Loucy (cell line): Measurements from ENCODE around the gene CUX1.

ENCODE experiments used
- H2AFZ ChIP-seq: fragments of 200-600 bp; sonication (generic); 2 replicates; pipeline ENCODE4 v1.6.0; 2016; ENCODE audit warnings: antibody characterized with exemption, mild to moderate bottlenecking, low read length, moderate library complexity
- H3F3A ChIP-seq: fragments of 200-600 bp; 2 replicates; pipeline ENCODE4 v1.6.0; 2016; ENCODE audit warnings: antibody characterized with exemption, low read depth, mild to moderate bottlenecking
- H3K27me3 ChIP-seq: fragments of 200-600 bp; sonication (generic); 2 replicates; pipeline ENCODE4 v1.6.1; 2014; ENCODE audit warnings: low read length, mild to moderate bottlenecking; ENCODE audit not compliant: insufficient read depth, poor library complexity, severe bottlenecking
- H3K36me3 ChIP-seq: fragments of 200-600 bp; sonication (generic); 2 replicates; pipeline ENCODE4 v1.6.1; 2016; ENCODE audit warnings: low read length; ENCODE audit not compliant: insufficient read depth
- H3K4me1 ChIP-seq: fragments of 200-600 bp; sonication (generic); 2 replicates; pipeline ENCODE4 v1.5.1; 2014; ENCODE audit warnings: low read length, mild to moderate bottlenecking; ENCODE audit not compliant: insufficient read depth, poor library complexity, severe bottlenecking
- H3K4me2 ChIP-seq: fragments of 200-600 bp; sonication (generic); 2 replicates; pipeline ENCODE4 v1.6.0; 2014; ENCODE audit warnings: antibody characterized with exemption, low read length, low read depth, mild to moderate bottlenecking; ENCODE audit not compliant: poor library complexity, severe bottlenecking
- H3K4me3 ChIP-seq: fragments of 200-600 bp; sonication (generic); 2 replicates; pipeline ENCODE4 v1.5.1; 2014; ENCODE audit warnings: low read length, mild to moderate bottlenecking, mixed read lengths; ENCODE audit not compliant: poor library complexity, severe bottlenecking
- H3K79me2 ChIP-seq: fragments of 200-600 bp; sonication (generic); 2 replicates; pipeline ENCODE4 v1.6.1; 2014; ENCODE audit warnings: low read length; ENCODE audit not compliant: insufficient read depth
- H3K9ac ChIP-seq: fragments of 200-600 bp; sonication (generic); 2 replicates; pipeline ENCODE4 v1.6.0; 2014; ENCODE audit warnings: mild to moderate bottlenecking, low read depth, low read length, moderate library complexity; ENCODE audit not compliant: poor library complexity, severe bottlenecking
- H3K9me2 ChIP-seq: fragments of 200-600 bp; sonication (generic); replicated peaks from 2 replicates; pipeline ENCODE4 v1.6.1; 2016; ENCODE audit warnings: low read depth, low read length, mixed read lengths
- H3K9me3 ChIP-seq: fragments of 200-600 bp; sonication (generic); 2 replicates; pipeline ENCODE4 v1.6.1; 2014; ENCODE audit warnings: mild to moderate bottlenecking, antibody characterized with exemption, low read length, low read depth; ENCODE audit not compliant: insufficient read depth
- H4K20me1 ChIP-seq: fragments of 200-600 bp; sonication (generic); 2 replicates; pipeline ENCODE4 v1.6.0; 2014; ENCODE audit warnings: antibody characterized with exemption, low read length, mild to moderate bottlenecking; ENCODE audit not compliant: insufficient read depth, poor library complexity, severe bottlenecking
- CTCF ChIP-seq: fragments of 200-600 bp; sonication (generic); conservative IDR thresholded peaks from 2 replicates; pipeline ENCODE4 v1.5.1; 2014; ENCODE audit warnings: mild to moderate bottlenecking, antibody characterized with exemption, low read length
- EZH2phosphoT487 ChIP-seq: fragments of 200-600 bp; IDR thresholded peaks from 2 replicates; pipeline ENCODE4 v1.6.1; 2018; ENCODE audit warnings: antibody characterized with exemption, mild to moderate bottlenecking, moderate library complexity, borderline replicate concordance

Gene CUX1

GRCh38 chr7:101926265-101926664 is 108.8 kb downstream of the CUX1 start:
- H3K9ac ChIP-seq = no peak overlapping the region
- peaks cover 93% of the 10 kb centered on the region for H3K79me2 ChIP-seq
- no peak overlapping the region for H3K4me3 ChIP-seq
- no peaks in the 10 kb centered on the region for H3K27me3 ChIP-seq
- no peaks in the 10 kb centered on the region for H3F3A ChIP-seq
- H2AFZ ChIP-seq = no peak overlapping the region
- H3K9me3 ChIP-seq = no peaks in the 10 kb centered on the region
- H3K4me1 ChIP-seq = no peaks in the 10 kb centered on the region
- H3K9me2 ChIP-seq = no peaks in the 10 kb centered on the region
- TF ChIP-seq EZH2phosphoT487 (no peak), CTCF (no peak)
- no peak overlapping the region for H3K4me2 ChIP-seq
- H3K36me3 ChIP-seq = peaks cover 16% of the 10 kb centered on the region; the same call in 1 of the 2 replicates
- H4K20me1 ChIP-seq = peaks cover 50% of the 10 kb centered on the region

GRCh38 chr7:101927389-101927788 is 110.0 kb downstream of the CUX1 start:
- no peaks in the 10 kb centered on the region for H3K9me3 ChIP-seq
- H3K9me2 ChIP-seq = no peaks in the 10 kb centered on the region
- H3K4me1 ChIP-seq = no peaks in the 10 kb centered on the region
- no peak overlapping the region for H3K9ac ChIP-seq
- no peak overlapping the region for H2AFZ ChIP-seq
- H4K20me1 ChIP-seq = peaks cover 49% of the 10 kb centered on the region
- no peak overlapping the region for H3K4me3 ChIP-seq
- H3K36me3 ChIP-seq = peaks cover 16% of the 10 kb centered on the region; the same call in 1 of the 2 replicates
- no peaks in the 10 kb centered on the region for H3K27me3 ChIP-seq
- TF ChIP-seq CTCF = no peak
- no peak for TF ChIP-seq EZH2phosphoT487
- no peaks in the 10 kb centered on the region for H3F3A ChIP-seq
- H3K4me2 ChIP-seq = no peak overlapping the region
- peaks cover 95% of the 10 kb centered on the region for H3K79me2 ChIP-seq

GRCh38 chr7:101927802-101928201 is 110.4 kb downstream of the CUX1 start:
- Histone ChIP-seq H3K36me3 (peaks cover 16% of the 10 kb centered on the region; the same call in 1 of the 2 replicates), H3K27me3 (no peaks in the 10 kb centered on the region), H3K79me2 (peaks cover 95% of the 10 kb centered on the region), H3K9me2 (no peaks in the 10 kb centered on the region), H2AFZ (no peak overlapping the region), H3K4me2 (no peak overlapping the region), H3K4me1 (no peaks in the 10 kb centered on the region), H3K9ac (no peak overlapping the region), H4K20me1 (peaks cover 46% of the 10 kb centered on the region), H3F3A (no peaks in the 10 kb centered on the region), H3K4me3 (no peak overlapping the region), H3K9me3 (no peaks in the 10 kb centered on the region)
- TF ChIP-seq CTCF = no peak
- TF ChIP-seq EZH2phosphoT487 = no peak
